Spleen (tissue), 3 donors: Measurements from ENCODE around the gene DCAF15.

Experiments used
- POLR2A ChIP-seq, 3 donors: fragments of 450-650 bp; IDR thresholded peaks; one replicate each; pipeline ENCODE4 v1.5.1; 2017; ENCODE audit warnings: antibody characterized with exemption in 3 of 3, mild to moderate bottlenecking in 1 of 3
- POLR2AphosphoS5 ChIP-seq, 3 donors: sonication (generic); formaldehyde crosslinking; IDR thresholded peaks; one replicate each; pipeline ENCODE4 v1.5.1; 2017; ENCODE audit warnings: antibody characterized with exemption in 3 of 3

- TF ChIP-seq POLR2AphosphoS5 (IDR thresholded peaks at IDR 0.05) (peak in 1 of 3 donors; percentile 51), POLR2A (IDR thresholded peaks at IDR 0.05) (no peak)
Measured at GRCh38 chr19:13979244-13979615, 26.9 kb downstream of the DCAF15 start.
